H1 (cell line): ENCODE measurements around the gene STARD6.

ENCODE experiments used
- CBX8 ChIP-seq: fragments of 300-800, 300-1000 bp; sonication (generic); IDR thresholded peaks from 2 replicates; pipeline ENCODE4 v1.7.1; 2016; ENCODE audit warnings: low read depth, low read length, borderline replicate concordance
- CREB1 ChIP-seq: IDR thresholded peaks from 2 replicates; pipeline ENCODE4 v1.6.1; 2012; ENCODE audit warnings: inconsistent platforms
- CTCF ChIP-seq, 3 experiments: IDR thresholded peaks; 1 replicate in 2 of 3; 2 replicates in 1 of 3; pipeline versions ENCODE4 v1.5.1 to v1.6.1; 2011; ENCODE audit warnings: low read length in 3 of 3, mild to moderate bottlenecking in 3 of 3, inconsistent platforms in 2 of 3, low read depth in 1 of 3, moderate library complexity in 1 of 3; ENCODE audit not compliant: insufficient read depth in 1 of 3; ENCODE audit errors: control extremely low read depth in 1 of 3
- EP300 ChIP-seq, 2 experiments: IDR thresholded peaks; 1 replicate in 1 of 2; 2 replicates in 1 of 2; pipeline ENCODE4 v1.6.1; 2011 to 2012; ENCODE audit warnings: low read depth in 2 of 2, low read length in 2 of 2, mild to moderate bottlenecking in 2 of 2, borderline replicate concordance in 1 of 2, inconsistent platforms in 1 of 2, moderate library complexity in 1 of 2
- HDAC2 ChIP-seq, 2 experiments: fragments of 300-600 bp in 1 of 2; sonication (generic) in 1 of 2; IDR thresholded peaks; 2 replicates each; pipeline ENCODE4 v1.6.1; 2011 to 2012; ENCODE audit warnings: low read depth in 2 of 2, low read length in 2 of 2, mild to moderate bottlenecking in 2 of 2, moderate library complexity in 2 of 2, borderline replicate concordance in 1 of 2, inconsistent platforms in 1 of 2
- KDM5A ChIP-seq: fragments of 200-600 bp; IDR thresholded peaks from 2 replicates; pipeline ENCODE4 v1.7.1; 2012; ENCODE audit warnings: mild to moderate bottlenecking, low read length, inconsistent platforms, mixed read lengths
- POLR2A ChIP-seq, 2 experiments: IDR thresholded peaks; 1 replicate in 1 of 2; 2 replicates in 1 of 2; pipeline ENCODE4 v1.6.1; 2011; ENCODE audit warnings: low read depth in 2 of 2, low read length in 2 of 2, mild to moderate bottlenecking in 2 of 2; ENCODE audit errors: control extremely low read depth in 1 of 2
- RBBP5 ChIP-seq: IDR thresholded peaks from 2 replicates; pipeline ENCODE4 v1.7.1; 2012; ENCODE audit warnings: low read depth, mild to moderate bottlenecking, inconsistent platforms, low read length, moderate library complexity, borderline replicate concordance

DNA sequence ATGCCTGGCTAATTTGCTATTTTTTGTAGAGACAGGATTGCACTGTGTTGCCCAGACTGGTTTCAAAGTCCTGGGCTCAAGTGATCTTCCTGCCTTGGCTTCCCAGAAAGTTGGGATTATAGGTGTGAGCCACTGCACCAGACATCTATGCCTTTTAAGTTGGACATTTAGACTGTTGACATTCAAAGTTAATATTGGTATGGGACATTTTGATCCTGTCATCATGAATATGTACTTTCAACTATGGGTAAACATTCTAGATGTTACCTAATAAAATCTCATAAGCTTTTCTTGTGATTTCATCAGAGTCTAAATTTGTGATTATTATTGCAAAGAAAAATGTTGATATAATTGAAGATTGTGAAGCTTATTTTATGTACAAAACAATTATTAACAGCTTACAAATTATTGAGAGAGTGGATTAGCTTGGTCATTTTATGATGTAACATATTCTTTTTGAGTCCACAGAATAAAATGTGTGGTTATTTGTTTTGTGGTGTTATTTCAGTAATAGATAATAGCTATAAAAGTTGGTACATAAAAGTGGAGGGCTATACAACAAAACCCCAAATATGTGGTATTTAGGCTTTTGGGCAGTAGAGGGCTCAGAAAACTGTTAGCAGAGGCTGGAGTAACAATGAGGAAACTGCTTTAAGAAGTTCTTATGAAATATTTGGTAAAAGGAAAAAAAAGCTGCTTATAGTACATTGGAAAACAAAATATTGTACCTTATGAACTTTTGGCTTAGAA lies 41.4 kb downstream of the STARD6 start:
- TF ChIP-seq CREB1 (no peak), KDM5A (no peak), POLR2A (IDR thresholded peaks at IDR 0.05; ENCODE audit: control extremely low read depth in 1 of 2, low read depth in 2 of 2, low read length in 2 of 2) (no peak), CTCF (IDR thresholded peaks at IDR 0.05; ENCODE audit: control extremely low read depth in 1 of 3, insufficient read depth in 1 of 3, low read depth in 1 of 3, low read length in 3 of 3) (no peak), EP300 (IDR thresholded peaks at IDR 0.05; ENCODE audit: borderline replicate concordance in 1 of 2, low read depth in 2 of 2, low read length in 2 of 2) (no peak), CBX8 (no peak), HDAC2 (IDR thresholded peaks at IDR 0.05; ENCODE audit: borderline replicate concordance in 1 of 2, low read depth in 2 of 2, low read length in 2 of 2) (no peak), RBBP5 (no peak)
